ENCODE data around the gene ANKRD44. TPM values are rescaled to one million over a fixed set of nuclear protein-coding genes. Genes with fewer than 3 reads are reported as not detected.

Gene ANKRD44
- total RNA-seq, 4 donors from 2014 or later = 9.1 to 20.8 (median 14.9) TPM

DNA sequence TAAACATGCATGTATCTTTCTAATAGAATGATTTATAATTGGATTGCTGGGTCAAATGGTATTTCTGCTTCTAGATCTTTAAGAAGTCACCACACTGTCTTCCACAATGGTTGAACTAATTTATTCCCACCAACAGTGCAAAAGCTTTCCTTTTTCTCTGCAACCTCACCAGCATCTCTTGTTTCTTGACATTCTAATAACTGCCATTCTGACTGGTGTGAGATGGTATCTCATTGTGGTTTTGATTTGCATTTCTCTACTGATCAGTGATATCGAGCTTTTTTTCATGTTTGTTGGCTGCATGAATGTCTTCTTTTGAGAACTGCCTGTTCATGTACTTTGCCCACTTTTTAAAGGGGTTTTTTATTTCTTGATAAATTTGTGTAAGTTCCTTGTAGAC, 182.5 kb downstream of the ANKRD44 start:
- WGBS, 2 donors = 77 to 79% methylated on average over 1 of the region's 1 CpG
- intact Hi-C loops (cut with DNase I; ENCODE audit: low total_unique reads) = no loop called here
- DNase-seq (ENCODE audit: low spot score in 2 of 2) = no peak
- H3K4me3 ChIP-seq (ENCODE audit: low read depth, poor library complexity, severe bottlenecking) = no peak overlapping the region
- no peak for TF ChIP-seq POLR2A (IDR thresholded peaks at IDR 0.05)
- TF ChIP-seq, protein P1, sequence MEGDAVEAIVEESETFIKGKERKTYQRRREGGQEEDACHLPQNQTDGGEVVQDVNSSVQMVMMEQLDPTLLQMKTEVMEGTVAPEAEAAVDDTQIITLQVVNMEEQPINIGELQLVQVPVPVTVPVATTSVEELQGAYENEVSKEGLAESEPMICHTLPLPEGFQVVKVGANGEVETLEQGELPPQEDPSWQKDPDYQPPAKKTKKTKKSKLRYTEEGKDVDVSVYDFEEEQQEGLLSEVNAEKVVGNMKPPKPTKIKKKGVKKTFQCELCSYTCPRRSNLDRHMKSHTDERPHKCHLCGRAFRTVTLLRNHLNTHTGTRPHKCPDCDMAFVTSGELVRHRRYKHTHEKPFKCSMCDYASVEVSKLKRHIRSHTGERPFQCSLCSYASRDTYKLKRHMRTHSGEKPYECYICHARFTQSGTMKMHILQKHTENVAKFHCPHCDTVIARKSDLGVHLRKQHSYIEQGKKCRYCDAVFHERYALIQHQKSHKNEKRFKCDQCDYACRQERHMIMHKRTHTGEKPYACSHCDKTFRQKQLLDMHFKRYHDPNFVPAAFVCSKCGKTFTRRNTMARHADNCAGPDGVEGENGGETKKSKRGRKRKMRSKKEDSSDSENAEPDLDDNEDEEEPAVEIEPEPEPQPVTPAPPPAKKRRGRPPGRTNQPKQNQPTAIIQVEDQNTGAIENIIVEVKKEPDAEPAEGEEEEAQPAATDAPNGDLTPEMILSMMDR (IDR thresholded peaks at IDR 0.05) = no peak

DNA sequence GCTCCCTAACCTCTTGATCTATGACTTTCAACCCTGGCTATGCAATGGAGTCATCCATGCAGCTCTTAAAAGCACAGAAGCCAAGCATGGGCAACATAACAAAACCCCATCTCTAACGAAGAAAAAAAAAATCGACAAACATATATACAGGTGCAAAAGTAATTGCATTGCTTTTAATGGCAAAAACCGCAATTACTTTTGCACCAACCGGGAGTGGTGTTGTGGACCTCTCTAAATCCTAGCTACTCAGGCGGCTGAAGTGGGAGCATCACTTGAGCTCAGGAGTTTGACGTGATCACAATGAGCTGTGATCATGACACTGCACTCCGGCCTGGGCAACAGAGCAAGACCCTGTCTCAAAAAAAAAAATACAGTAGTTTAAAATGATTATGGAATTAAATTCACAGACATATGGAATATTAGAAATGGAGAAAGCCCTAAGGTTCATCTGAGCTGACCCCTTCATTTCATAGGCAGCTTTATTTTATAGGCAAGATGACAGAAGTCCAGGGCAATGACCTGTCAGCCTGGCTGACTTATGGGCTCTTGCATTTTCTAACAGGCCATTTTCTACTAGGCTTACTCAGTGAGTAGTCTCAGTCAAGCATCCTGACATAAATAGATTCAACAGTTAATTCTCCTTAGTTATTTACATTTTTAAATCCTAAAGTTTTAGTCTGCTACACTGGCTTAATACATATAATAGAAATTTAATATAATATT, 183.8 kb downstream of the ANKRD44 start:
- TF ChIP-seq, protein P1 (IDR thresholded peaks at IDR 0.05) = no peak
- no peak for TF ChIP-seq POLR2A (IDR thresholded peaks at IDR 0.05)
- H3K4me3 ChIP-seq (ENCODE audit: low read depth, poor library complexity, severe bottlenecking) = no peak overlapping the region
- intact Hi-C loops (cut with DNase I; ENCODE audit: low total_unique reads) = no loop called here
- no peak for DNase-seq (ENCODE audit: low spot score in 2 of 2)
- 92 to 94% methylated on average over 7 of the region's 7 CpGs for WGBS, 2 donors

DNA sequence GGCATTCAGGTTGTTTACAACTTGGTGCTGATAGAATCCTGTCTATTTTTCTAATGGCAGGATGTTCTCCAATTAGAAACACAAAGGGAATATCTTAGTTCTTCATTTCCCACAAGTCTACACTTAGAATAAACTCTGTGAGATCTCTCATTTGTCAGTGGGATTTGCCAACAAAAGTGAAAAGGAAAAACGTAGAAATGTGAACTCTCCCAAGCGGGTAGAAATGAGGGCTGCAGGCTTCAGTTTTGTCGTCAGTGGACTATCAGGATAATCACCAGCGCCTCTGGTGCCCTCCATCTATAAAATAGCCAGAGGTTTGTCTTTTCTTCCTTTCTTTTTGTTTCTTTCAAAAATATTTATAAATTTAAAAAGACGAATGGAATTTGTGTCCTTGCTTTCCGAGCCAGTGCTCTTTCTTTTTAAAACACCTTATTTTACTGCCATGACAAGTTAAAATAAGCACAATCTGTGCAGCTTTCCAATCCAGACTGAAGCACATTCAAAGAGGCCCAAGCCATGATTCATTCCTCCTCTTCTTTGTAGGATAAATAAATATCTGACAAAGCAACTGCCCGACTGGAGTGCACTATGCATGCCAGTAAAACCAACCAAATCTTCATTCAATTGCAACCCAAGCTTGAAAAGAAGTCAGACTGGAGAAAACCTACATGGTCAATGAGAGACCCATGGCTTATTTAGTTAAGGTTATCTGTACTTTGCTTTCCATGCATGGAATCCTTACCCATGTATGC, 185.8 kb downstream of the ANKRD44 start:
- DNase-seq (ENCODE audit: low spot score in 2 of 2) = no peak
- intact Hi-C loops (cut with DNase I; ENCODE audit: low total_unique reads) = no loop called here
- H3K4me3 ChIP-seq (ENCODE audit: low read depth, poor library complexity, severe bottlenecking) = no peak overlapping the region
- TF ChIP-seq POLR2A (IDR thresholded peaks at IDR 0.05) = no peak
- TF ChIP-seq, protein P1 (IDR thresholded peaks at IDR 0.05) = no peak
- WGBS, 2 donors = 83% methylated on average over 7 of the region's 7 CpGs

DNA sequence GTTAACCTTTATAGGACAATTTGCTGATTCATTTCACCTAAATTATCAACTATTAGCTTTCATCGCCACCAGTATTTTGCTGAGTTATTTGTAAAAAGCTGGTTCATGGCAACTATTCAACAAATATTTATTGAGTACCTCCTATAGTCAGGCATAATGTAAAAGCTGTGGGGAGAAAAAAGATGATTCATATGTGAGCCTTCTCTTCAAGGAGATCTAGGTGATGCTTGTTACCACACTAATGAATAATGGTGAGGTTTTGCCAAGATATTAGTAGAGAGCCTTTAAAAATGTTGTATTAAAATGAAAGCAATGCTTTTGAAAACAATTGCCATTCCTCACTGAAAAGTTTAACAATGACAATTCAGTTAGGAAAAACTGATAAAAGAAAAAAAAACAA, 187.8 kb downstream of the ANKRD44 start:
- no peak for DNase-seq (ENCODE audit: low spot score in 2 of 2)
- 96 to 98% methylated on average over 1 of the region's 1 CpG for WGBS, 2 donors
- TF ChIP-seq POLR2A (IDR thresholded peaks at IDR 0.05) = no peak
- TF ChIP-seq, protein P1 (IDR thresholded peaks at IDR 0.05) = no peak
- intact Hi-C loops (cut with DNase I; ENCODE audit: low total_unique reads) = no loop called here
- no peak overlapping the region for H3K4me3 ChIP-seq (ENCODE audit: low read depth, poor library complexity, severe bottlenecking)

DNA sequence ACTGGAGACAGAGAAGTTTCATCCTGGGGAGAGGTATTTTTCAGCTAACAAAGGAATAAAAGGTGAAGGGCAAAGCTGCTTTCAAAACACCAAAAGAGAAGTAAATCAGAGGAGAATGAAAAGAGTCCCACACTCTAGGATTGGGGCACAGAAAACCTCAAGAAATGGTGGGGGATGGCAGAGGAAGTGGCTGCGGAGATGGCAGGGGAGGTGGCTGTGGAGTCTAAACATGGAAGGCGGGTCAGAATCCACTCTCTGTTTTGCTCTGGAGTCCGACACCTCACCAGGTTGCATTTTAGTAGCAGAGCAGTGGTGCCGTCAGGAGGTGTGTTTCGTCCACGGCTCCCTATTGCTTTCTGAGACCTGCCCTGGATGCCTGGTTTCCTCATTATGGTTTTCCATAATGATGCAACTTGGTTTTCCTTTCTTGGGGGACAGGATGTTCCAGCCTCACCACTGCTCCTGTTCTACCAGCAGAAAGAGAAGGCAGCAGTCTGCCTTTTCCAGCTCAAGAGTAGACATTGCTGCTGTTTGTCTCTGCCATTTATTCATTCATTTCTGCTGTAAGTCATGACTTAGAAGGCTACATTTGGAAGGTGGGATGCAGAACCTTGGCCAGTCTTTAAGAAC, 188.7 kb downstream of the ANKRD44 start:
- DNase-seq (ENCODE audit: low spot score in 2 of 2) = no peak
- TF ChIP-seq, protein P1 (IDR thresholded peaks at IDR 0.05) = no peak
- no peak for TF ChIP-seq POLR2A (IDR thresholded peaks at IDR 0.05)
- intact Hi-C loops (cut with DNase I; ENCODE audit: low total_unique reads) = no loop called here
- 84 to 89% methylated on average over 6 of the region's 6 CpGs for WGBS, 2 donors
- H3K4me3 ChIP-seq (ENCODE audit: low read depth, poor library complexity, severe bottlenecking) = no peak overlapping the region
